HL-60/S4 treated with phorbol 12-myristate 13-acetate at 8.2 ng/mL for 4 days and 3 days (cell line): ENCODE data around the gene CHCHD6.
"Not testable (repeated sequence)": the region's sequence is repeated elsewhere in the genome, so short reads cannot be mapped to it uniquely, and the experiment has no call there.

Experiments
- in situ Hi-C: fragments of 300-500 bp; cut with MboI; formaldehyde crosslinking; loops from 2 replicates; pipeline ENCODE4 v1.15.0; 2022; ENCODE audit warnings: low sequenced_read_pairs

The CHCHD6 gene

DNA sequence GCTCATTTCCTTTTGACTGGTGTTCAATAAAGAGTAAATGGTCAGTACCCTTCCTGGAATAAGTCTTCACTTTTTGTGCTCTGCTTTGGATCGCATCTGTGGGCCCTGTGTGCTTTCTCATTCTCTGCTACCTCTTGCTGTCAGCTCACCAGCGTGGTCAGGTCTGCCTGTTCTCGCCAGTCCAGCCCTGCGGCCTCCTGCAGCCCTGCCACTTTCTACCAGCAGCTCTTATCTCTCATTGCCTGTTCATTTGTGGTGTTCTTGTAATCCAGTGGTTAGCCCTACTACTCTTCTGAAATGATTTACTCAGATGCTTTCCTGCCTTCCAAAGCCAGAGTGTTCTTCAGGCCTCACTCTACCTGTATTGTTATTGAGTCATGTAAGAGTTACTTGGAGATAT is 54.8 kb downstream of the CHCHD6 start:
- in situ Hi-C loops = loop anchor here (25.0 kb wide), 1 partner anchor 228 kb away; the partner anchor contains the start of gene PLXNA1

DNA sequence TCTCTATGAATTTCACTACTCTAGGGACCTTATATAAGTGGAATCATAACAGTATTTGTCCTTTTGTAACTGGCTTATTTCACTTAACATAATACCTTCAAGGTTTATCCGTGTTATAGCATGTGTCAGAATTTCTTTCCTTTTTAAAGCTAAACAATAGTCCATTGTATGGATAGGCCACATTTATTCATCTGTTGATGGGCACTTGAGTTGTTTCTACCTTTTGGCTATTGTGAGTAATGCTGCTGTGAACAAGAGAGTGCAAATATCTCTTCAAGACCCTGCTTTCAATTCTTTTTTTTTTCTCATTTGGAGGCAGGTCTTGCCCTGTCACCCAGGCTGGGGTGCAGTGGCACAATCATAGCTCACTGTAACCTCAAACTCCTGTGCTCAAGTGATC is 56.5 kb downstream of the CHCHD6 start:
- in situ Hi-C loops = loop anchor here (25.0 kb wide), 1 partner anchor 227 kb away; the partner anchor contains the start of gene PLXNA1

DNA sequence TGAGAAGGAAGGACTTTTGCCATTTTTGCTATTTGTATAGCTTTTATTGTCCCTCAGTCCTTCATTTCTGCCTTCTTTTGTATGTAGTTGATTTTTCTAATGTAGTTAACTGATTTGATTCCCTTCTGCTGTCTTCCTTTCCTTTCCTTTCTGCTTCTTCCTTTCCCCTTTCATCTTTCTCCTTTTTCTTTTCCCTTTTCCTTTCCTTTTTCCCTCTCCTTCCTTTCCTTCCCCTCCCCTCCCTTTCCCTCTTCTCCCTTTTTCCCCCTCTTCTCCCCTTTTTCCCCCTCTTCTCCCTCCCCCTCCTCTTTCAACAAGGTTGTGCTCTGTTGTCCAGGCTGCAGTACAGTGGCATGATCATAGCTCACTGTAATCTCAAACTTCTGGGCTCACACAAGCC is 59.0 kb downstream of the CHCHD6 start:
- in situ Hi-C loops = loop anchor here (25.0 kb wide), 1 partner anchor 224 kb away; the partner anchor contains the start of gene PLXNA1

- in situ Hi-C loops = loop anchor here (25.0 kb wide), 1 partner anchor 222 kb away; the partner anchor contains the start of gene PLXNA1
Measured at GRCh38 chr3:126765187-126766069, 61.4 kb downstream of the CHCHD6 start.

GRCh38 chr3:126766653-126767052 is 62.6 kb downstream of the CHCHD6 start:
- in situ Hi-C loops = loop anchor here (25.0 kb wide), 1 partner anchor 221 kb away; the partner anchor contains the start of gene PLXNA1

GRCh38 chr3:126768903-126769302 is 64.9 kb downstream of the CHCHD6 start:
- in situ Hi-C loops = loop anchor here (25.0 kb wide), 1 partner anchor 218 kb away; the partner anchor contains the start of gene PLXNA1

GRCh38 chr3:126770096-126770495 is 66.1 kb downstream of the CHCHD6 start:
- in situ Hi-C loops = loop anchor here (25.0 kb wide), 1 partner anchor 217 kb away; the partner anchor contains the start of gene PLXNA1

DNA sequence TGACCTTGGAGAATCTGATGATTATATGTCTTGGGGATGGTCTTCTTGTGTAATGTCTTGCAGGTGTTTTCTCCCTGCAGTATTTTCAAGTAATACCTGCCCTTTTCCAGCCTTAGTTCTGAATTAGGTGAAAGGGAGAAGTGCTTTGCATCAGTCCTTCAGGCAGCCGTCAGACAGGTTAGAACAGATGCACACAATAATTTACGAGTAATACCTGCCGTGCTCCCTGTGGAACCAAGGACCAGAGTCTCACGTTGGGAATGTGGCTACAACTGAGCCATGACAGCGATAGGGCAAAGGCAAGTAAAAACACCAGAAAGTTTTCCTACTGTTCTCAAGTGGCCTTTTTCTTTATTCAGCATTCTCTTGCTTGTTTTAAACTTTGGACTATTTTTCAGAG is 69.1 kb downstream of the CHCHD6 start:
- in situ Hi-C loops = loop anchor here (25.0 kb wide), 1 partner anchor 214 kb away; the partner anchor contains the start of gene PLXNA1

GRCh38 chr3:126773783-126774182 is 69.7 kb downstream of the CHCHD6 start:
- in situ Hi-C loops = loop anchor here (25.0 kb wide), 1 partner anchor 214 kb away; the partner anchor contains the start of gene PLXNA1

GRCh38 chr3:126777366-126777765 is 73.3 kb downstream of the CHCHD6 start:
- in situ Hi-C loops = no loop called here

GRCh38 chr3:126780666-126781065 is 76.6 kb downstream of the CHCHD6 start:
- in situ Hi-C loops = no loop called here

GRCh38 chr3:126781406-126781805 is 77.4 kb downstream of the CHCHD6 start:
- in situ Hi-C loops = no loop called here

GRCh38 chr3:126781889-126782491 is 78.0 kb downstream of the CHCHD6 start:
- in situ Hi-C loops = no loop called here

- in situ Hi-C loops = no loop called here
Measured at GRCh38 chr3:126782536-126782935, 78.5 kb downstream of the CHCHD6 start.

GRCh38 chr3:126784254-126784653 is 80.2 kb downstream of the CHCHD6 start:
- in situ Hi-C loops = no loop called here

DNA sequence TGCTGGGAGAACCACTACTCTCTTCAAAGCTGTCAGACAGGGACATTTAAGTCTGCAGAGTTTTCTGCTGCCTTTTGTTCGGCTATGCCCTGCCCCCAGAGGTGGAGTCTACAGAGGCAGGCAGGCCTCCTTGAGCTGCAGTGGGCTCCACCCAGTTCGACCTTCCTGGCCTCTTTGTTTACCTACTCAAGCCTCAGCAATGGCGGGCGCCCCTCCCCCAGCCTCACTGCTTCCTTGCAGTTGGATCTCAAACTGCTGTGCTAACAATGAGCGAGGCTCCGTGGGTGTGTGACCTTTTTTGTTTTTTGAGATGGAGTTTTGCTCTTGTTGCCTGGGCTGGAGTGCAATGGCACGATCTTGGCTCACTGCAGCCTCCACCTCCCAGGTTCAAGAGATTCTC is 87.3 kb downstream of the CHCHD6 start:
- in situ Hi-C loops = not testable (repeated sequence)

- in situ Hi-C loops = no loop called here
Measured at GRCh38 chr3:126792998-126793397, 89.0 kb downstream of the CHCHD6 start.

DNA sequence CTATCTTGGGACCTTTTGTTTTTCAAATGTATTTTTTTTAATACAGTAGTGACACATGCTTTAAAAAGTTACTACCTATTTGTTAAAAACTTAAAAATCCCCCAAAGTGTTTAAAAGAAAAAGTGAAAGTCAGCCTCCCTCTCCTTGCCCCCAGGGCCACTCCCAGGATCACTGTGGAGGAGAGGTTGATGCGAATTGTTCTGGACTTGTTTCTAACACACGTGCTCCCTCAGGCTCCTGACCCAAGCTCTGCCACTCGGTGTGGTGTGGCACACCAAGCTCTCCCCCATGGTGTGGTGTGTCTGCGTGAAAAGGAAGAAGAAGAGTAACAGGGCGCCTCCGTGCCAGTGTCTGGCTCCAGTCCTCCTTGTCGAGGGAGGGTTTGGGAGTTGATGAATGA is 93.5 kb downstream of the CHCHD6 start:
- in situ Hi-C loops = no loop called here

DNA sequence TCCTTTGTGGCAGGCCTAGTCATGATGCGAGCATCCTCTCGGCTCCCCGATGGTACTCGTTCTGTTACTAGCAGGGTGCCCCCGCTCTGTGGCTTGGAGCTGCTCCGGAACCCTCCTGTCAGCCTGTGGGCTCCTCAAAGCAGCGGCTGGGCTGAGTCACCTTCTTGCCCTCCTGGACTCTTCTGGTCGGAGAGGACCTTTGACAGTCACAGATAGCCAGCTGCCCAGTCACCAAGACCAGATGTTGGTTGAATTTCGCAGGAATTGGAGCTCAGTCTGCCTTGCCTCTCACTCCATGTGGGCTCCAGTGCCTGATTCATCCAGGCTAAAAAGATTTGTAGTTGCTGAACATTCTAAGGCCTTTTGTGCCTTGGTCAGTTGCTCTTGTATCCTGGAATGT is 94.5 kb downstream of the CHCHD6 start:
- in situ Hi-C loops = no loop called here

GRCh38 chr3:126799099-126799498 is 95.1 kb downstream of the CHCHD6 start:
- in situ Hi-C loops = no loop called here

DNA sequence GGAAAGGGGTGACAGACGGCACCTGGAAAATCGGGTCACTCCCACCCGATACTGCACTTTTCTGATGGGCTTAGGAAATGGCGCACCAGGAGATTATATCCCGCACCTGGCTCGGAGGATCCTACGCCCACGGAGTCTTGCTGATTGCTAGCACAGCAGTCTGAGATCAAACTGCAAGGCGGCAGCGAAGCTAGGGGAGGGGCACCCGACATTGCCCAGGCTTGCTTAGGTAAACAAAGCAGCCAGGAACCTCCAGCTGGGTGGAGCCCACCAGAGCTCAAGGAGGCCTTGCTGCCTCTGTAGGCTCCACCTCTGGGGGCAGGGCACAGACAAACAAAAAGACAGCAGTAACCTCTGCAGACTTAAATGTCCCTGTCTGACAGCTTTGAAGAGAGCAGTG is 97.3 kb downstream of the CHCHD6 start:
- in situ Hi-C loops = not testable (repeated sequence)

DNA sequence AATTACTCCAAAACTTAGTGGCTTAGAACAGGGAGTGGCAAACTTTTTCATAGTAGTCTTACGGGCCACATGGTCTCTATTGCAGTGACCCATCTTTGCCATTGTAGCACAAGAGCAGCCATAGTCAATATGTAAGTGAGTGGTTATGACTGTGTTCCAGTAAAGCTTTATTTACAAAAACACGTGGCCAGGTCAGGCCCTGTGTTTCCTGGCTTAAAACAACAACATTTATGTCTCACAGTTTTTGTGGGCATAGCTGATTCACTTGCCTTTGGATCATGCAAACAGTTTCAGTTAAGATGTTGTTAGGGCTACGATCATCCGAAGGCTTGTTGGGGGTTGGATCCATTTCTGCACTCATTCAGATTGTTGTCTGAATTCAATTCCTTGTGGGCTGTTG is 103.8 kb downstream of the CHCHD6 start:
- in situ Hi-C loops = no loop called here
